ENCODE data around the gene PNPLA3.
"Not testable (repeated sequence)": the region's sequence is repeated elsewhere in the genome, so short reads cannot be mapped to it uniquely, and the experiment has no call there.

Gene PNPLA3

GRCh38 chr22:43894122-43894521, 29.5 kb upstream of the PNPLA3 start:
- no peak overlapping the region for H3K4me3 ChIP-seq (ENCODE audit: control insufficient read depth, low read depth, low read length)
- TF ChIP-seq, protein P1, sequence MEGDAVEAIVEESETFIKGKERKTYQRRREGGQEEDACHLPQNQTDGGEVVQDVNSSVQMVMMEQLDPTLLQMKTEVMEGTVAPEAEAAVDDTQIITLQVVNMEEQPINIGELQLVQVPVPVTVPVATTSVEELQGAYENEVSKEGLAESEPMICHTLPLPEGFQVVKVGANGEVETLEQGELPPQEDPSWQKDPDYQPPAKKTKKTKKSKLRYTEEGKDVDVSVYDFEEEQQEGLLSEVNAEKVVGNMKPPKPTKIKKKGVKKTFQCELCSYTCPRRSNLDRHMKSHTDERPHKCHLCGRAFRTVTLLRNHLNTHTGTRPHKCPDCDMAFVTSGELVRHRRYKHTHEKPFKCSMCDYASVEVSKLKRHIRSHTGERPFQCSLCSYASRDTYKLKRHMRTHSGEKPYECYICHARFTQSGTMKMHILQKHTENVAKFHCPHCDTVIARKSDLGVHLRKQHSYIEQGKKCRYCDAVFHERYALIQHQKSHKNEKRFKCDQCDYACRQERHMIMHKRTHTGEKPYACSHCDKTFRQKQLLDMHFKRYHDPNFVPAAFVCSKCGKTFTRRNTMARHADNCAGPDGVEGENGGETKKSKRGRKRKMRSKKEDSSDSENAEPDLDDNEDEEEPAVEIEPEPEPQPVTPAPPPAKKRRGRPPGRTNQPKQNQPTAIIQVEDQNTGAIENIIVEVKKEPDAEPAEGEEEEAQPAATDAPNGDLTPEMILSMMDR (IDR thresholded peaks at IDR 0.05; ENCODE audit: control insufficient read depth, insufficient read depth, low read depth, low read length, missing control alignments), result no peak
- DNase-seq (ENCODE audit: low read depth), result no peak

GRCh38 chr22:43895986-43896645, 27.5 kb upstream of the PNPLA3 start:
- H3K4me3 ChIP-seq (ENCODE audit: control insufficient read depth, low read depth, low read length), result no peak overlapping the region
- TF ChIP-seq, protein P1 (IDR thresholded peaks at IDR 0.05; ENCODE audit: control insufficient read depth, insufficient read depth, low read depth, low read length, missing control alignments), result no peak
- DNase-seq (ENCODE audit: low read depth), result no peak

GRCh38 chr22:43897751-43898261, 25.8 kb upstream of the PNPLA3 start:
- DNase-seq (ENCODE audit: low read depth), result no peak
- no peak overlapping the region for H3K4me3 ChIP-seq (ENCODE audit: control insufficient read depth, low read depth, low read length)
- TF ChIP-seq, protein P1 (IDR thresholded peaks at IDR 0.05; ENCODE audit: control insufficient read depth, insufficient read depth, low read depth, low read length, missing control alignments), result no peak

DNA sequence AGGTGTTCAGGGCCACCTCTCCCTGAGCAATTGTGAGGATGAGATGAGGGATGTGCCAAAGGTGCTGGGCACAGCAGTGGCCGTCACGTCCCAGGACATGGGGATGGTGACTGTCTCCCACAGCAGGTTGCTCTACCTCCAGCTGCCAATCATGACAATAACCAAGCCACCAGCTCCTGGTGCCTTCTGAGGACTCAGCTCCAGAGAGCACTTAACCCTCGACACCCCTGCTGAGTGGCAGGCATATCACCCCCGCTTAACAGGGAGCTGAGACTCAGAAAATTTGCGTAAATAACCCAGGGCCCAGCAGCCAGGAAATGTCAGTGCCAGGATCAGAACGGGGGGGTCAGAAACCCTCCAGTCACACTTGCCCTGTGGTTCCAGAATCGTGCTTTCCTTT, 23.4 kb upstream of the PNPLA3 start:
- TF ChIP-seq, protein P1 (IDR thresholded peaks at IDR 0.05; ENCODE audit: control insufficient read depth, insufficient read depth, low read depth, low read length, missing control alignments), result no peak
- no peak for DNase-seq (ENCODE audit: low read depth)

DNA sequence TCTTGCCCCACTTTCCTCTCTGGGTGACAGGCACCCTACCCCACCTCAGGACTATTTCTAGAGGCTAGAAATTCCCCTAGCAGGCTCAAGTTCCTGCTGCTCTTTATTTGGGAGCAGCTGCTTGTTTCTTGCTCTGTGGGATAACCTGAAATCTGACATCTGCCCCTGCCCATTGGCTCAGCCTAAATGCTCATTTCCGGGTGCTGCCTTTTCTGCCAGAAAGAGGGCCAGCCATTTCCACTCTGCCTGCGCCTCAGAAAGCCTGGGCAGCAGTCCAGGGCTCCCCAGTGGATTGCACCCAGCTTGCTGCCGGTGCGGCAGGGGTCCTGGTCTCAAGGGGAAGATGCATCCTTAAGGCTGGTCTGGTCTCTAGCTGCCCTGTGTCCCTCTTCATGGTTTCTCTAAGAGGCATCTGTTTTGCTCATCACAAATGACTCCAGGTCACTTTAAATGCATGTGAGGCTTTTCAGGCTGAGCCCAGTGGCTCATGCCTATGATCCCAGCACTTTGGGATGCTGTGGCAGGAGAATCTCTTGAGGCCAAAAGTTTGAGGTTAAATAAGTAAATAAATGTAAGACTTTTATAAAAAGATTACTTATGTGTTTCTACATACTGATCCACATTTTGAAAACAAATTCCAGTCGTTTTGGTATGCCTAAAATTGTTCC, 21.5 kb upstream of the PNPLA3 start:
- no peak overlapping the region for H3K4me3 ChIP-seq (ENCODE audit: control insufficient read depth, low read depth, low read length)
- DNase-seq (ENCODE audit: low read depth), result peak; percentile 84
- TF ChIP-seq, protein P1 (IDR thresholded peaks at IDR 0.05; ENCODE audit: control insufficient read depth, insufficient read depth, low read depth, low read length, missing control alignments), result no peak

More for the DNA sequence above, 23.4 kb upstream of the PNPLA3 start:
- H3K4me3 ChIP-seq (ENCODE audit: control insufficient read depth, low read depth, low read length), result no peak overlapping the region

- not testable (repeated sequence) for H3K4me3 ChIP-seq (ENCODE audit: control insufficient read depth, low read depth, low read length); DNase-seq (ENCODE audit: low read depth)
These were observed 20.6 kb upstream of the PNPLA3 start for GRCh38 chr22:43903033-43903432.

- DNase-seq (ENCODE audit: low read depth); H3K4me3 ChIP-seq (ENCODE audit: control insufficient read depth, low read depth, low read length): not testable (repeated sequence)
- TF ChIP-seq, protein P1 (IDR thresholded peaks at IDR 0.05; ENCODE audit: control insufficient read depth, insufficient read depth, low read depth, low read length, missing control alignments), result peak; percentile 31
These were observed 19.2 kb upstream of the PNPLA3 start for GRCh38 chr22:43904412-43904811.

All from AG09309 (cell line).